H1 (cell line): ENCODE data around the gene CHRDL2. TPM values are rescaled to one million over a fixed set of nuclear protein-coding genes. Genes with fewer than 3 reads are reported as not detected.

Source experiments
- CHD1 ChIP-seq: IDR thresholded peaks from 2 replicates; pipeline ENCODE4 v1.6.1; 2012; ENCODE audit warnings: low read depth, low read length, improper control_type of control experiment
- SP1 ChIP-seq: IDR thresholded peaks from 2 replicates; pipeline ENCODE4 v1.6.1; 2011; ENCODE audit warnings: low read depth, low read length
- SRF ChIP-seq: IDR thresholded peaks from 2 replicates; pipeline ENCODE4 v1.6.1; 2011; ENCODE audit warnings: mild to moderate bottlenecking, low read depth, low read length, moderate library complexity
- YY1 ChIP-seq: IDR thresholded peaks from 2 replicates; pipeline ENCODE4 v1.6.1; 2011; ENCODE audit warnings: low read depth, mild to moderate bottlenecking, low read length
- ZNF274 ChIP-seq: IDR thresholded peaks from 2 replicates; pipeline ENCODE4 v1.7.0; 2012; ENCODE audit warnings: low read length, borderline replicate concordance; ENCODE audit errors: extremely low read depth
- polyA plus RNA-seq, 7 experiments: library from polyadenylated mRNA; depleted of rRNA in 3 of 7; stranded (reverse) in 5 of 7; unstranded in 2 of 7; fragments of >200 nt in 5 of 7; fragments of 200-250 nt in 2 of 7; gene quantifications; 1 replicate in 5 of 7; 2 replicates in 1 of 7; 4 replicates in 1 of 7; pipeline versions ENCODE4 v1.2.1 to v1.2.3, GENCODE V29; 2011 to 2013; ENCODE audit warnings: missing spikeins in 2 of 7, mixed read lengths in 2 of 7
- total RNA-seq: library from RNA; stranded (reverse); fragmentation: NEBNext Ultra II Directional; extraction: Animal tissue kit (Norgen Biotek cat#: 25700); gene quantifications from 2 replicates; pipeline ENCODE4 v1.2.1, GENCODE V29; 2021
- TF ChIP-seq, protein P1 (sequence below): fragments of 300-600 bp; sonication (generic); IDR thresholded peaks from 2 replicates; pipeline ENCODE4 v1.7.1; 2012; ENCODE audit warnings: low read length, moderate library complexity, mild to moderate bottlenecking, inconsistent platforms; ENCODE audit not compliant: insufficient replicate concordance

Gene CHRDL2
- total and polyA plus RNA-seq, 2 of the 8 experiments (the other 6 are each of a cell fraction or from before 2014, with no cell fraction given), result 0.26 to 0.48 TPM

DNA sequence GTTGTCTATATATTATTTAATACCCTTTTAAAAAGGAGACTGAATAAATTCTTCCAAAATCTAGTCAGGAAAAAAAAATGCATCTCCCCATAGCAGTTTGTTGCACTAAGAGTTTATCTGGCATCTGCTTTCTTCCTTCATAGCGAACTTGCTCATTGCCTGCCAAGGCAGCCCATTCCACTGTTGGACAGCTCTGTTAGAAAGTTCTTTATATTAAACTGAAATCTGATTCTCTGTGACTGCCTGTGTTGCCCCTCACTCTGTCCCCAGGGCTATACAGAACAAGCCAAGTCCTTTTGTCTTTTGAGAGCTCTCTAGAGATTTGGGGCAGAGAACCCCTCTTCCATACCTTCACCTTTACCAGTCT is 3.3 kb upstream of the CHRDL2 start (continued):
- TF ChIP-seq, protein P1, sequence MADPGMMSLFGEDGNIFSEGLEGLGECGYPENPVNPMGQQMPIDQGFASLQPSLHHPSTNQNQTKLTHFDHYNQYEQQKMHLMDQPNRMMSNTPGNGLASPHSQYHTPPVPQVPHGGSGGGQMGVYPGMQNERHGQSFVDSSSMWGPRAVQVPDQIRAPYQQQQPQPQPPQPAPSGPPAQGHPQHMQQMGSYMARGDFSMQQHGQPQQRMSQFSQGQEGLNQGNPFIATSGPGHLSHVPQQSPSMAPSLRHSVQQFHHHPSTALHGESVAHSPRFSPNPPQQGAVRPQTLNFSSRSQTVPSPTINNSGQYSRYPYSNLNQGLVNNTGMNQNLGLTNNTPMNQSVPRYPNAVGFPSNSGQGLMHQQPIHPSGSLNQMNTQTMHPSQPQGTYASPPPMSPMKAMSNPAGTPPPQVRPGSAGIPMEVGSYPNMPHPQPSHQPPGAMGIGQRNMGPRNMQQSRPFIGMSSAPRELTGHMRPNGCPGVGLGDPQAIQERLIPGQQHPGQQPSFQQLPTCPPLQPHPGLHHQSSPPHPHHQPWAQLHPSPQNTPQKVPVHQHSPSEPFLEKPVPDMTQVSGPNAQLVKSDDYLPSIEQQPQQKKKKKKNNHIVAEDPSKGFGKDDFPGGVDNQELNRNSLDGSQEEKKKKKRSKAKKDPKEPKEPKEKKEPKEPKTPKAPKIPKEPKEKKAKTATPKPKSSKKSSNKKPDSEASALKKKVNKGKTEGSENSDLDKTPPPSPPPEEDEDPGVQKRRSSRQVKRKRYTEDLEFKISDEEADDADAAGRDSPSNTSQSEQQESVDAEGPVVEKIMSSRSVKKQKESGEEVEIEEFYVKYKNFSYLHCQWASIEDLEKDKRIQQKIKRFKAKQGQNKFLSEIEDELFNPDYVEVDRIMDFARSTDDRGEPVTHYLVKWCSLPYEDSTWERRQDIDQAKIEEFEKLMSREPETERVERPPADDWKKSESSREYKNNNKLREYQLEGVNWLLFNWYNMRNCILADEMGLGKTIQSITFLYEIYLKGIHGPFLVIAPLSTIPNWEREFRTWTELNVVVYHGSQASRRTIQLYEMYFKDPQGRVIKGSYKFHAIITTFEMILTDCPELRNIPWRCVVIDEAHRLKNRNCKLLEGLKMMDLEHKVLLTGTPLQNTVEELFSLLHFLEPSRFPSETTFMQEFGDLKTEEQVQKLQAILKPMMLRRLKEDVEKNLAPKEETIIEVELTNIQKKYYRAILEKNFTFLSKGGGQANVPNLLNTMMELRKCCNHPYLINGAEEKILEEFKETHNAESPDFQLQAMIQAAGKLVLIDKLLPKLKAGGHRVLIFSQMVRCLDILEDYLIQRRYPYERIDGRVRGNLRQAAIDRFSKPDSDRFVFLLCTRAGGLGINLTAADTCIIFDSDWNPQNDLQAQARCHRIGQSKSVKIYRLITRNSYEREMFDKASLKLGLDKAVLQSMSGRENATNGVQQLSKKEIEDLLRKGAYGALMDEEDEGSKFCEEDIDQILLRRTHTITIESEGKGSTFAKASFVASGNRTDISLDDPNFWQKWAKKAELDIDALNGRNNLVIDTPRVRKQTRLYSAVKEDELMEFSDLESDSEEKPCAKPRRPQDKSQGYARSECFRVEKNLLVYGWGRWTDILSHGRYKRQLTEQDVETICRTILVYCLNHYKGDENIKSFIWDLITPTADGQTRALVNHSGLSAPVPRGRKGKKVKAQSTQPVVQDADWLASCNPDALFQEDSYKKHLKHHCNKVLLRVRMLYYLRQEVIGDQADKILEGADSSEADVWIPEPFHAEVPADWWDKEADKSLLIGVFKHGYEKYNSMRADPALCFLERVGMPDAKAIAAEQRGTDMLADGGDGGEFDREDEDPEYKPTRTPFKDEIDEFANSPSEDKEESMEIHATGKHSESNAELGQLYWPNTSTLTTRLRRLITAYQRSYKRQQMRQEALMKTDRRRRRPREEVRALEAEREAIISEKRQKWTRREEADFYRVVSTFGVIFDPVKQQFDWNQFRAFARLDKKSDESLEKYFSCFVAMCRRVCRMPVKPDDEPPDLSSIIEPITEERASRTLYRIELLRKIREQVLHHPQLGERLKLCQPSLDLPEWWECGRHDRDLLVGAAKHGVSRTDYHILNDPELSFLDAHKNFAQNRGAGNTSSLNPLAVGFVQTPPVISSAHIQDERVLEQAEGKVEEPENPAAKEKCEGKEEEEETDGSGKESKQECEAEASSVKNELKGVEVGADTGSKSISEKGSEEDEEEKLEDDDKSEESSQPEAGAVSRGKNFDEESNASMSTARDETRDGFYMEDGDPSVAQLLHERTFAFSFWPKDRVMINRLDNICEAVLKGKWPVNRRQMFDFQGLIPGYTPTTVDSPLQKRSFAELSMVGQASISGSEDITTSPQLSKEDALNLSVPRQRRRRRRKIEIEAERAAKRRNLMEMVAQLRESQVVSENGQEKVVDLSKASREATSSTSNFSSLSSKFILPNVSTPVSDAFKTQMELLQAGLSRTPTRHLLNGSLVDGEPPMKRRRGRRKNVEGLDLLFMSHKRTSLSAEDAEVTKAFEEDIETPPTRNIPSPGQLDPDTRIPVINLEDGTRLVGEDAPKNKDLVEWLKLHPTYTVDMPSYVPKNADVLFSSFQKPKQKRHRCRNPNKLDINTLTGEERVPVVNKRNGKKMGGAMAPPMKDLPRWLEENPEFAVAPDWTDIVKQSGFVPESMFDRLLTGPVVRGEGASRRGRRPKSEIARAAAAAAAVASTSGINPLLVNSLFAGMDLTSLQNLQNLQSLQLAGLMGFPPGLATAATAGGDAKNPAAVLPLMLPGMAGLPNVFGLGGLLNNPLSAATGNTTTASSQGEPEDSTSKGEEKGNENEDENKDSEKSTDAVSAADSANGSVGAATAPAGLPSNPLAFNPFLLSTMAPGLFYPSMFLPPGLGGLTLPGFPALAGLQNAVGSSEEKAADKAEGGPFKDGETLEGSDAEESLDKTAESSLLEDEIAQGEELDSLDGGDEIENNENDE, result no peak
- no peak for TF ChIP-seq YY1
- TF ChIP-seq SP1, result no peak
- TF ChIP-seq CHD1, result no peak
- TF ChIP-seq ZNF274, result no peak
- TF ChIP-seq SRF, result no peak
